ENCODE data around the gene RBM20. TPM values are rescaled to one million over a fixed set of nuclear protein-coding genes. Genes with fewer than 3 reads are reported as not detected.

The RBM20 gene
- total and polyA plus RNA-seq, 2 of the 13 experiments (the other 11 are each of a cell fraction or from before 2014, with no cell fraction given) = 0.02 to 0.22 TPM

- TF ChIP-seq DZIP1 (CRISPR knock-in tag; IDR thresholded peaks at IDR 0.05) = no peak
- TF ChIP-seq ZNF639 (CRISPR knock-in tag; conservative IDR thresholded peaks at IDR 0.05) = no peak
- no peak for TF ChIP-seq HINFP (CRISPR knock-in tag; IDR thresholded peaks at IDR 0.05; ENCODE audit: low read depth)
- no peak for TF ChIP-seq THAP11 (CRISPR knock-in tag; IDR thresholded peaks at IDR 0.05)
- TF ChIP-seq ASH2L (IDR thresholded peaks at IDR 0.05; ENCODE audit: insufficient read length, low read depth, low read length) = peak; percentile 48
- TF ChIP-seq ZNF136 (CRISPR knock-in tag; IDR thresholded peaks at IDR 0.05; ENCODE audit: low read depth) = peak; percentile 54; the same call in 1 of the 2 replicates
- TF ChIP-seq REL (CRISPR knock-in tag; conservative IDR thresholded peaks at IDR 0.05) = 0 out of 2 replicates have a peak, but pooled peaks have one; percentile 61
- no peak for TF ChIP-seq DNMT1 (CRISPR knock-in tag; IDR thresholded peaks at IDR 0.05)
- no peak for TF ChIP-seq ZNF431 (CRISPR knock-in tag; IDR thresholded peaks at IDR 0.05; ENCODE audit: borderline replicate concordance, low read depth)
- no peak for TF ChIP-seq ZNF3 (CRISPR knock-in tag; IDR thresholded peaks at IDR 0.05)
- no peak for TF ChIP-seq ZNF776 (CRISPR knock-in tag; IDR thresholded peaks at IDR 0.05)
- no peak for TF ChIP-seq PAF1 (CRISPR knock-in tag; IDR thresholded peaks at IDR 0.05)
- peak; percentile 45; the same call in 1 of the 2 replicates for TF ChIP-seq BRF2 (CRISPR knock-in tag; IDR thresholded peaks at IDR 0.05)
- no peak for TF ChIP-seq TEAD3 (CRISPR knock-in tag; optimal IDR thresholded peaks at IDR 0.05; ENCODE audit: borderline replicate concordance)
Measured at GRCh38 chr10:110872145-110872983, 228.2 kb downstream of the RBM20 start (continued).
